HepG2 (cell line): ENCODE measurements around the gene PAQR7. TPM values are rescaled to one million over a fixed set of nuclear protein-coding genes. Genes with fewer than 3 reads are reported as not detected.

Experiments
- ATAC-seq: fragments of 200-7000 bp; cut with Tn5 transposase; 3 replicates; pipeline ENCODE4 v1.9.1; 2020; ENCODE audit warnings: mild to moderate bottlenecking, moderate library complexity
- BruUV-seq: library from RNA; stranded (reverse); fragments of 400-500 nt; replicated peaks from 2 replicates; lab custom pipeline; 2021; lab: Mats Ljungman, UMichigan
- CTCF ChIA-PET: fragments of 300-600 bp; formaldehyde crosslinking; extraction: SDS; loops from one replicate; lab custom pipeline; 2021; ENCODE audit warnings: low total read pairs, inconsistent platforms, low intra/inter-chr PET ratio; lab: Yijun Ruan, JAX
- POLR2A ChIA-PET: fragments of 350-600 bp; sonication (Branson Sonifier 250); formaldehyde crosslinking; loops from one replicate; lab custom pipeline; 2020; ENCODE audit warnings: antibody characterized with exemption, inconsistent platforms; lab: Yijun Ruan, JAX
- DNase-seq: peaks from one replicate; pipeline ENCODE4 v3.0.0-alpha.2; 2015; ENCODE audit warnings: low spot score
- FAIRE-seq: peaks from 3 replicates; lab custom pipeline; 2011; peaks lifted over from hg19 to GRCh38; lab: Jason Lieb, UNC
- H2AFZ ChIP-seq: one replicate; pipeline ENCODE4 v1.6.1; 2011; ENCODE audit warnings: low read length, inconsistent platforms
- H3K27ac ChIP-seq: fragments of 300-600 bp; 3 replicates; pipeline ENCODE4 v1.8.0; 2011; ENCODE audit warnings: mixed run types, mild to moderate bottlenecking, mixed read lengths, low read length, inconsistent platforms; ENCODE audit not compliant: insufficient read depth; ENCODE audit errors: extremely low read length
- H3K27me3 ChIP-seq, 2 experiments: fragments of 200-600 bp in 1 of 2; 2 replicates in 1 of 2; 3 replicates in 1 of 2; pipeline versions ENCODE4 v1.6.0 to v1.8.0; 2011; ENCODE audit warnings: low read length in 2 of 2, mild to moderate bottlenecking in 2 of 2, moderate library complexity in 2 of 2, inconsistent platforms in 1 of 2; ENCODE audit not compliant: insufficient read depth in 2 of 2, control insufficient read depth in 1 of 2
- H3K36me3 ChIP-seq, 2 experiments: fragments of 200-600 bp in 1 of 2; replicated peaks in 1 of 2; 2 replicates in 1 of 2; 3 replicates in 1 of 2; pipeline versions ENCODE4 v1.5.1 to v1.8.0; 2011; ENCODE audit warnings: low read length in 2 of 2, inconsistent platforms in 1 of 2; ENCODE audit not compliant: insufficient read depth in 2 of 2, control insufficient read depth in 1 of 2
- H3K4me1 ChIP-seq: 2 replicates; pipeline ENCODE4 v1.5.1; 2012; ENCODE audit warnings: low read length, inconsistent platforms; ENCODE audit not compliant: insufficient read depth
- H3K4me2 ChIP-seq: 2 replicates; pipeline ENCODE4 v1.6.0; 2011; ENCODE audit warnings: low read depth, low read length, inconsistent platforms
- H3K4me3 ChIP-seq, 3 experiments: fragments of 200-600 bp in 1 of 3; sonication (generic), shearing (Covaris generic) in 1 of 3; replicated peaks in 1 of 3; 2 replicates each; pipeline ENCODE4 v1.5.1; 2011 to 2016; ENCODE audit warnings: low read length in 3 of 3, inconsistent platforms in 2 of 3, low read depth in 2 of 3, mild to moderate bottlenecking in 2 of 3, control low read depth in 1 of 3, mixed read lengths in 1 of 3; ENCODE audit not compliant: insufficient read depth in 1 of 3
- H3K79me2 ChIP-seq: one replicate; pipeline ENCODE4 v1.6.1; 2011; ENCODE audit warnings: low read length, inconsistent platforms; ENCODE audit not compliant: insufficient read depth
- H3K9ac ChIP-seq: 2 replicates; pipeline ENCODE4 v1.6.0; 2011; ENCODE audit warnings: mild to moderate bottlenecking, low read depth, low read length, inconsistent platforms; ENCODE audit not compliant: insufficient read depth
- H3K9me3 ChIP-seq: 2 replicates; pipeline ENCODE4 v1.5.1; 2012; ENCODE audit warnings: mild to moderate bottlenecking, low read length
- H4K20me1 ChIP-seq: 2 replicates; pipeline ENCODE4 v1.6.0; 2011; ENCODE audit warnings: inconsistent platforms, mild to moderate bottlenecking, low read length, moderate library complexity; ENCODE audit not compliant: insufficient read depth
- CEBPB ChIP-seq: IDR thresholded peaks from 2 replicates; pipeline ENCODE4 v1.6.1; 2011; ENCODE audit warnings: low read depth, low read length, improper control_type of control experiment, borderline replicate concordance
- ETS1 ChIP-seq: sonication (generic); formaldehyde crosslinking; IDR thresholded peaks from 2 replicates; pipeline ENCODE4 v1.4.0; 2020; ENCODE audit warnings: missing genetic modification reagents
- JUNB ChIP-seq: sonication (generic); formaldehyde crosslinking; IDR thresholded peaks from 2 replicates; pipeline ENCODE4 v1.8.0; 2022; ENCODE audit warnings: missing genetic modification reagents, mild to moderate bottlenecking, borderline replicate concordance
- KDM5A ChIP-seq: fragments of 200-600 bp; sonication (generic); IDR thresholded peaks from 2 replicates; pipeline ENCODE4 v1.7.0; 2018; ENCODE audit warnings: antibody characterized with exemption, mild to moderate bottlenecking, low read length, borderline replicate concordance
- SALL1 ChIP-seq: sonication (generic); formaldehyde crosslinking; IDR thresholded peaks from 2 replicates; pipeline ENCODE4 v1.8.0; 2022; ENCODE audit warnings: mild to moderate bottlenecking, missing genetic modification reagents
- SPEN ChIP-seq: sonication (generic); formaldehyde crosslinking; IDR thresholded peaks from 2 replicates; pipeline ENCODE4 v1.5.1; 2020; ENCODE audit warnings: low read depth, mild to moderate bottlenecking, missing genetic modification reagents
- ZNF451 ChIP-seq: sonication (generic); formaldehyde crosslinking; IDR thresholded peaks from 2 replicates; pipeline ENCODE4 v1.5.0; 2020; ENCODE audit warnings: mild to moderate bottlenecking, missing genetic modification reagents
- WGBS: methylation state at CpG from one replicate; pipeline ENCODE4 v1.1.6; 2017; ENCODE audit warnings: low lambda C conversion rate; 5-methylcytosine and 5-hydroxymethylcytosine counted together
- in situ Hi-C: cut with HindIII; loops from 2 replicates; pipeline ENCODE4 v1.10.0; 2017; ENCODE audit warnings: low pct_unique_long_range_greater_than_20kb; ENCODE audit not compliant: extremely low pct_ligation_motif_present
- intact Hi-C: fragments of 100-400 bp; cut with micrococcal nuclease; formaldehyde crosslinking; loops from one replicate; pipeline ENCODE4 v1.10.0; 2022; ENCODE audit not compliant: unreplicated experiment
- polyA plus RNA-seq, 8 experiments: library from polyadenylated mRNA; depleted of rRNA in 3 of 8; stranded (reverse) in 7 of 8; unstranded in 1 of 8; fragments of >200 nt; fragmentation: Illumina TruSeq in 4 of 8; extraction: Trizol in 4 of 8; gene quantifications; 2 replicates each; pipeline versions ENCODE4 v1.2.1 to v1.2.3, GENCODE V29; 2011 to 2016; ENCODE audit warnings: low read depth in 4 of 8, missing spikeins in 1 of 8, mixed read lengths in 1 of 8; ENCODE audit not compliant: insufficient read depth in 1 of 8
- total RNA-seq, 5 experiments: library from RNA; depleted of rRNA; stranded (reverse); fragments of >200 nt; fragmentation: Illumina TruSeq; extraction: Trizol; gene quantifications; 2 replicates each; pipeline ENCODE4 v1.2.3, GENCODE V29; 2016; ENCODE audit warnings: low read depth in 1 of 5

The PAQR7 gene
- total and polyA plus RNA-seq, 2 of the 13 experiments (the other 11 are each of a cell fraction or from before 2014, with no cell fraction given): 13.2 to 16.6 TPM

DNA sequence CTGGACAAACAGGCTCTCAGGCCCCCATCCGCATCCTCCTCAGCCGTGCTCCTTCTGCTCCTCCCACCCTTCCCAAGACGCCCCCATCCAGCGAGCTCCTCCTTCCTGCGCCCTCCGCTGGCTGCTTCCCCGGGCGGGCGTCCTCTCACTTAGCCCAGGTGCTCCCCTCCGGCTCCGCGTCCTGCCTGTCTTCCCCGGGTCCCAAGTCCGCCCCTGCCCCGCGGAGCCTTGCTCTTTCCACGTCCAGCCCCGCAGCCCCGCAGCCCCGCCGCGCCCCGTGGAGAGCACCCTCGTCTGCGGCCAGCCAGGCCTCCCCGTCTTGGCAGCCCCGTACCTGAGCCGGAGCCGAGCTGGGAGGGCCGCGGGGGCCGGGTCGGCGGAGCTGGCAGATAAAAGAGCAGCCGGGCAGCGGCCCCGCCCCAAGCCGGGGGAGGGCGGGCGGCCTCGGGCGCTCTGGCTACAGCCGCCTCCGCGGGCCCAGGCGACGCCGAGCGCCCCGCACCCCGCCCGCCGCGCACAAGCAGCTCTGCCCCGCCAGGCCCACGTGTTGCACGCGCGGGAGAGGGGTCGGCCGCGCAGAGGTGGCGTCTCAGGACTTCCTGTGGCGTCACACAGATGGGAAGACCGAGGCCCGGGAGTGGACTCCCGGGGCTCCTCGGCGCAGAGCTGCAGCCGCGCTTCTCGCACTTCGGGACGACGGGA is at the start of gene PAQR7 (continued):
- TF ChIP-seq ETS1 (CRISPR knock-in tag): peak; percentile 77; the same call in 1 of the 2 replicates
- TF ChIP-seq KDM5A: no peak; the same call in 1 of the 2 replicates

- Histone ChIP-seq H3K36me3 (no peaks in the 10 kb centered on the region), H3K4me1 (peaks cover 22% of the 10 kb centered on the region), H3K27ac (no peak overlapping the region), H3K9me3 (no peaks in the 10 kb centered on the region), H3K27me3 (peaks cover 10 to 29% of the 10 kb centered on the region in 2 experiments), H4K20me1 (no peaks in the 10 kb centered on the region), H3K79me2 (no peaks in the 10 kb centered on the region), H3K9ac (no peak overlapping the region), H2AFZ (no peak overlapping the region), H3K4me2 (no peak overlapping the region), H3K4me3 (no peak overlapping the region)
- WGBS: 44% methylated on average over 2 of the region's 2 CpGs
- no peak for FAIRE-seq
- TF ChIP-seq JUNB (CRISPR knock-in tag): no peak
- 0 out of 2 replicates have a peak, but pooled peaks have one; percentile 3 for TF ChIP-seq CEBPB
- TF ChIP-seq SALL1: no peak
- TF ChIP-seq ZNF451 (CRISPR knock-in tag): no peak
- TF ChIP-seq SPEN: no peak
- DNase-seq: no peak
- ChIA-PET CTCF (no interaction called here), POLR2A (no interaction called here)
- BruUV-seq: no TSS peak
- no peak for ATAC-seq
- in situ Hi-C loops: no loop called here
- intact Hi-C loops: no loop called here
Observed at GRCh38 chr1:25924454-25924853, 48.9 kb upstream of the PAQR7 start.
